AG09309 (cell line): ENCODE measurements around the gene SPDEF.

ENCODE experiments used
- DNase-seq: peaks from one replicate; pipeline ENCODE4 v3.0.0-alpha.2; 2010; ENCODE audit warnings: low read depth
- H3K4me3 ChIP-seq: 2 replicates; pipeline ENCODE4 v1.5.1; 2011; ENCODE audit warnings: mild to moderate bottlenecking, low read depth, low read length, moderate library complexity; ENCODE audit not compliant: control insufficient read depth
- TF ChIP-seq, protein P1 (sequence below): IDR thresholded peaks from 2 replicates; pipeline ENCODE4 v1.5.1; 2011; ENCODE audit warnings: mild to moderate bottlenecking, low read depth, low read length, inconsistent platforms; ENCODE audit not compliant: insufficient read depth, control insufficient read depth; ENCODE audit errors: missing control alignments

Gene SPDEF

DNA sequence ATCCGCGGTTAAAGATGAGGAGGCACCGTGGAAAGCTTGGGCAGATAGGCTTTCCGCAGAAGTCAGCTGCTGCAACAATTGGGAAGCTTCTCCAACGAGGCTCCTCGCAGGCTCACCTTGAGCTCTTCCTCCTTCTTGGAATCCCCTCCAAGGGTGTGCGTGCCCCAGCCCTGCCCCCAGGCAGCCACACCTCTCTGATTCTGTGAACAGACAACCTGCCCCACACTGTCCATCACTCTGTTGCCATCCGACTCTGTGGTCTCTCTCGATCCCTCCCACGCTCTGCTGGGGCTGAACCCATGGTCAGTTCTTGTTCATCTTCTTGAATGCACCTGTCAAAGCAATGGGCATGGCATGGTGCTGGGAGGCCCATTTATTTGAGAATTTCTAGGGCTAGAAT is 58.7 kb downstream of the SPDEF start:
- DNase-seq = no peak
- TF ChIP-seq, protein P1, sequence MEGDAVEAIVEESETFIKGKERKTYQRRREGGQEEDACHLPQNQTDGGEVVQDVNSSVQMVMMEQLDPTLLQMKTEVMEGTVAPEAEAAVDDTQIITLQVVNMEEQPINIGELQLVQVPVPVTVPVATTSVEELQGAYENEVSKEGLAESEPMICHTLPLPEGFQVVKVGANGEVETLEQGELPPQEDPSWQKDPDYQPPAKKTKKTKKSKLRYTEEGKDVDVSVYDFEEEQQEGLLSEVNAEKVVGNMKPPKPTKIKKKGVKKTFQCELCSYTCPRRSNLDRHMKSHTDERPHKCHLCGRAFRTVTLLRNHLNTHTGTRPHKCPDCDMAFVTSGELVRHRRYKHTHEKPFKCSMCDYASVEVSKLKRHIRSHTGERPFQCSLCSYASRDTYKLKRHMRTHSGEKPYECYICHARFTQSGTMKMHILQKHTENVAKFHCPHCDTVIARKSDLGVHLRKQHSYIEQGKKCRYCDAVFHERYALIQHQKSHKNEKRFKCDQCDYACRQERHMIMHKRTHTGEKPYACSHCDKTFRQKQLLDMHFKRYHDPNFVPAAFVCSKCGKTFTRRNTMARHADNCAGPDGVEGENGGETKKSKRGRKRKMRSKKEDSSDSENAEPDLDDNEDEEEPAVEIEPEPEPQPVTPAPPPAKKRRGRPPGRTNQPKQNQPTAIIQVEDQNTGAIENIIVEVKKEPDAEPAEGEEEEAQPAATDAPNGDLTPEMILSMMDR = no peak
- H3K4me3 ChIP-seq = no peak overlapping the region

DNA sequence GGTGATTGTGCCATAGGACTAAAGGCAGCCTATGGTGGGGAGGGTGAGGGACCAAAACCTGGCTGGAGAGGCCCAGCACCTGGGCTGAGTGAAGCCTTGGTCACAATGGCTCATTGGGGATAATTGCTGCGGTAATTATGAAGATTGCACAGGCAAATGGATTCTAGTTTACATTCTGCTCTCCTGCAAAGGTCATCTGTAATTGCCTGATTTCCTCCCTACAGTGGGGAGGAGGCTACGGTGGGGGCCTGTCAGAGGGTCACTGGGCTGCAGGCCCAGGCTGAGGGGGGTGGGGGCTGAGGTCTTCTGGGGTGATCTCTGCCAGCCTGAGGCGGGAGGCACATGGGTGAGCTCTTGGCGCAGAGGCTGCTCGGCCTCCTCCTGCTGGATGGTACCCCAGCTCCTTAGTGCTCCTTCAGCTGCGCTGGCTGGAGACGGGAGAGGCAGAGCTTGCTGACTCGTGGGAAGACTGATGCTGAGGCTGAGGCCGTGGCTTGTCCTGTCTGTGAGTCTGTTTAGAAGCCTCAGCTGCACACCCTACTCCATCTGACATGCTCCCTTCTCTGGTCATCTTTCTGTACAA is 59.9 kb downstream of the SPDEF start:
- no peak for DNase-seq
- no peak overlapping the region for H3K4me3 ChIP-seq
- TF ChIP-seq, protein P1 = no peak

DNA sequence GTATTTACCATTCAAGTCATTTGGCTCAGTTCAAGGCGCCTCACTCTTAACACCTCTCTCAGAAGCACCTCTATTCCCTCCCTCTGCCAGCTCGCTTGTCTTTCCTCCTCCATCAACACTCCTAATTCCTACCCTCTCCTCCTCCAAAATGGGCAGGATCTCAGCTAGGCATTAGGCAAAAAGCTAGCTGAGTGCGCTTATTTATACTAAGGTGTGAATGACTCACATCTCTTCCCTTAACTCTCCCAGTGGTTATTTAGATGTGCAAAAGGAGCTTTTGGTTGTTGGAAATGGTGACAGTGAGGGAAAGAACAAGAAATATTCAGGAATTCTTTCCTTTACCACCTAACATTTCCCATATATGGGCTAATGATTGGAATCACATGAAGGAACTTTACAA is 61.2 kb downstream of the SPDEF start:
- no peak overlapping the region for H3K4me3 ChIP-seq
- DNase-seq = no peak
- TF ChIP-seq, protein P1 = no peak

DNA sequence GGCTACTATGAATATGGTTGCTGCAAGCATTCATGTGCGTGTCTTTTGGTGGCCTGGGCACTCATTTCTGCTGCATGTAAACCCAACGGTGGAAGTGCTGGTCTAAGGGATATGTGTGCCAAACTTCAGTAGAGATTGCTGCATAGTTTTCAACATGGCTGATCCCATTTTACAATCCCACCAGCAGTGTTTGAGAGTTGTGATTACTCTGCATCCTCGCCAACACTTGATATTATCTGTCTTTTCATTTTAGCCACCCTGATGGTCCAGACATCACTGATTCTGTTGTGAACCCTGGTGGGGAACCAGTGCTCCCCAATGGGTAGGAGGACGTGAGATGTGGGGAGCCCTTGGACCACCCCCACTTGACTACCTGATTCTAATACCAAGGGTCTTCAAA is 62.8 kb downstream of the SPDEF start:
- no peak overlapping the region for H3K4me3 ChIP-seq
- TF ChIP-seq, protein P1 = no peak
- no peak for DNase-seq

DNA sequence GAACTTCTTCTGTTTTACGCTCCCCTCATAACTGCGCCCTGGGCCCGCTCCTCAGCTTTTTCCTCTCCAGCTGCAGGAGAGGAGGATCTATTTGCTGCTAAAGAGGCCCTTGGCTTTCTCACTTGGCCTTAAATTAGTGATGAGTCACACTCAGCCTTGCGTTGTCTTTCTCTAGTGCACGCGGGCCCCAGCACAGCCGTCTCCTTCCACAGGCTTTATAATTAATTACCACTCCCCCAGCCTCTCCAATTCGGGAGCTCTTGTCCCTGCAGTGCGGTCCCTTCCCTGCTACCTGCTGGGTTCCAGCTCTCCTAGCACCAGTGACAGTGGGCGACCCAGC is 65.1 kb downstream of the SPDEF start:
- DNase-seq = peak; percentile 11
- TF ChIP-seq, protein P1 = no peak
- no peak overlapping the region for H3K4me3 ChIP-seq

DNA sequence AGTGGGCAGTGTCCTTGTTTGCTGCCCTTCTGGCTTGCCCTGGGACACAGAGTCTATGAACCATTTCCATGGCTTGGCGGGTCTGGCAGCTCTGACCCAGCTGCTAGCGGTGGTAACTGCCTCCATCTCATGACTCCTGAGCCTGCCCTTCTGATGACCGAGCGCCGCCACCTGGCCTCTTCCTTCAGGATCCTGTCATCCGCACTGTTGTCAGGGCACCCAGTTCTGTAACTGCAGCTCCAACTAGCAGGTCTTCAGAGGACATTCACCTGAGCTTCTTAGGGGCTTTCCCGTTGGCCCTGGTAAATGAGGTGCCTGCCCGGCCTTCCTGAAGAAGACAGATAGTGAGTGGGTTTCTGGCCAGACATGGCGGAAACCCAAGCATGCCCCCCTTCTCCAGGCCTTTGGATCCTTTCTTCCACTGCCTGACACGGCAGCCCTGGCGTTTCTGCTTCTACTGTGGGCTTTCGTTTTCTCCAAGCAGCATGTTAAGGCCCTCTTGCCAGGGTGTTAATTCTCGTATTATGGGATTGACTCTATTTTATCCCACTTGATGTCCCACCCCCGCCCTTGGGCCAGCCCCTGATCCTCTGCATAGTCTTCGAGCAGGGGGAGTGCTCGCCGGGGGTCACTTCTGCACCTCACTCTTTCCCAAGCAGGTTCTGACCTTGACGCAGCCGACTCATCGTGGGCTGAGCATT is 65.6 kb downstream of the SPDEF start:
- no peak for DNase-seq
- H3K4me3 ChIP-seq = no peak overlapping the region
- TF ChIP-seq, protein P1 = no peak
